Osteocyte (in vitro differentiated cells): ENCODE measurements around the gene SMC1B. TPM values are rescaled to one million over a fixed set of nuclear protein-coding genes. Genes with fewer than 3 reads are reported as not detected.

Experiments used
- DNase-seq: peaks from one replicate; pipeline ENCODE4 v3.0.0; 2021; ENCODE audit warnings: mixed read lengths; ENCODE audit not compliant: unreplicated experiment; ENCODE audit errors: extremely low spot score
- H3K27ac Mint-ChIP-seq: one replicate; pipeline ENCODE4 v1.8.0; 2021; ENCODE audit warnings: mild to moderate bottlenecking, mixed read lengths; ENCODE audit not compliant: unreplicated experiment
- H3K27me3 Mint-ChIP-seq: one replicate; pipeline ENCODE4 v1.8.0; 2021; ENCODE audit warnings: mixed read lengths; ENCODE audit not compliant: unreplicated experiment
- H3K36me3 Mint-ChIP-seq: one replicate; pipeline ENCODE4 v1.8.0; 2021; ENCODE audit warnings: mixed read lengths; ENCODE audit not compliant: unreplicated experiment
- H3K4me1 Mint-ChIP-seq: one replicate; pipeline ENCODE4 v1.8.0; 2021; ENCODE audit warnings: mixed read lengths; ENCODE audit not compliant: unreplicated experiment
- H3K4me3 Mint-ChIP-seq: one replicate; pipeline ENCODE4 v1.8.0; 2021; ENCODE audit warnings: mild to moderate bottlenecking, moderate library complexity, mixed read lengths; ENCODE audit not compliant: unreplicated experiment
- H3K9me3 Mint-ChIP-seq: one replicate; pipeline ENCODE4 v1.8.0; 2021; ENCODE audit warnings: mixed read lengths; ENCODE audit not compliant: unreplicated experiment
- total RNA-seq: library from RNA; stranded (reverse); gene quantifications from 2 replicates; pipeline ENCODE4 v1.2.1, GENCODE V29; 2021
- TF ChIP-seq, protein P1 (sequence below): fragments of 200-600 bp; sonication (generic); IDR thresholded peaks from 2 replicates; pipeline ENCODE4 v1.5.0; 2021; ENCODE audit warnings: antibody characterized with exemption, mild to moderate bottlenecking, moderate library complexity

SMC1B gene
- total RNA-seq, 1 donor from 2014 or later: not detected

DNA sequence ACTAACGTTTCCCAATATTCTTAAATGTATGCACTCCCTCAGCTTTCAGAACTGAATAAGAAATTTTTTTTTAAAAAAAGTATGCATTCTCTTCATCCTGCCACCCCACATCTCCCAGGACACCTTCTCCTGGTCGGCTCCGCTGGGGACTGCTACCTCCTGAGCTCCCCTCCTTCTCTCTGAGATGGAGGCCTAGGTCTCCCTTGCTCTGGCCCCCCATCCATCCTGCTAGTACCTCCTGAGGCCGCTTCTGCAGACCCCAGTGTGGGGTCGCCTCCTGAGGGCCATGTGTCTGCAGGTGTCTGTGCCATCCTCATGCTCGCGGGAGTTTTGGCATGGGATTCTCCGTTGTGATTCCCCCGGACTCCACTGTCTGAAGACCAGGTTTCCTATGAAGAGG is 75.9 kb downstream of the SMC1B start:
- Mint-ChIP-seq H3K4me1 (no peaks in the 10 kb centered on the region), H3K4me3 (no peak overlapping the region), H3K27ac (no peak overlapping the region), H3K9me3 (no peaks in the 10 kb centered on the region), H3K27me3 (no peaks in the 10 kb centered on the region), H3K36me3 (peaks cover 48% of the 10 kb centered on the region)
- DNase-seq: no peak
- TF ChIP-seq, protein P1, sequence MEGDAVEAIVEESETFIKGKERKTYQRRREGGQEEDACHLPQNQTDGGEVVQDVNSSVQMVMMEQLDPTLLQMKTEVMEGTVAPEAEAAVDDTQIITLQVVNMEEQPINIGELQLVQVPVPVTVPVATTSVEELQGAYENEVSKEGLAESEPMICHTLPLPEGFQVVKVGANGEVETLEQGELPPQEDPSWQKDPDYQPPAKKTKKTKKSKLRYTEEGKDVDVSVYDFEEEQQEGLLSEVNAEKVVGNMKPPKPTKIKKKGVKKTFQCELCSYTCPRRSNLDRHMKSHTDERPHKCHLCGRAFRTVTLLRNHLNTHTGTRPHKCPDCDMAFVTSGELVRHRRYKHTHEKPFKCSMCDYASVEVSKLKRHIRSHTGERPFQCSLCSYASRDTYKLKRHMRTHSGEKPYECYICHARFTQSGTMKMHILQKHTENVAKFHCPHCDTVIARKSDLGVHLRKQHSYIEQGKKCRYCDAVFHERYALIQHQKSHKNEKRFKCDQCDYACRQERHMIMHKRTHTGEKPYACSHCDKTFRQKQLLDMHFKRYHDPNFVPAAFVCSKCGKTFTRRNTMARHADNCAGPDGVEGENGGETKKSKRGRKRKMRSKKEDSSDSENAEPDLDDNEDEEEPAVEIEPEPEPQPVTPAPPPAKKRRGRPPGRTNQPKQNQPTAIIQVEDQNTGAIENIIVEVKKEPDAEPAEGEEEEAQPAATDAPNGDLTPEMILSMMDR: no peak

DNA sequence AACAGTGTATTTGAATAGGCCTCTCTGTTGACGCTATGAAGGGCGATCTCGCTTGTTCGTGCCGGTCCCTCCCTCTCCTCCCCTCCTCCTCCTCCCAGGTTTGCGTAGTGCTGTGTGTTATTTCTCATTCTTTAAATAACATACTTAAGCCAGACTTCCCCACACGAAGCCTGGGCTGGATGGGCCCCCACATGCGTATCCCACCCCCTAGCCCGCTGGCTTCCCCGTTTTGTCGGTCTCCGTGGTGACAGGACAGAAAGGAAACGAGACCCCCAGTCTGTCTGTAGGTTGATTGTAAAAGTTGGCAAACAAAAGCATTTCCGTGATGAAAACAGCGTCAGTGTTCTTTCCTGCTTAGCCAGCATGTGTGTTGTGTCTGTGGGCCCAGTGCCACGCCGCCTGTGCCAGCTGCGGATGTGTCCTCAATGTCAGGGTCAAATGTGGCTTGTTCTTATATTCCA is 76.4 kb downstream of the SMC1B start:
- TF ChIP-seq, protein P1: no peak
- no peaks in the 10 kb centered on the region for H3K27me3 Mint-ChIP-seq
- H3K4me3 Mint-ChIP-seq: no peak overlapping the region
- no peaks in the 10 kb centered on the region for H3K4me1 Mint-ChIP-seq
- no peaks in the 10 kb centered on the region for H3K9me3 Mint-ChIP-seq
- H3K36me3 Mint-ChIP-seq: peaks cover 51% of the 10 kb centered on the region
- H3K27ac Mint-ChIP-seq: no peak overlapping the region
- no peak for DNase-seq

DNA sequence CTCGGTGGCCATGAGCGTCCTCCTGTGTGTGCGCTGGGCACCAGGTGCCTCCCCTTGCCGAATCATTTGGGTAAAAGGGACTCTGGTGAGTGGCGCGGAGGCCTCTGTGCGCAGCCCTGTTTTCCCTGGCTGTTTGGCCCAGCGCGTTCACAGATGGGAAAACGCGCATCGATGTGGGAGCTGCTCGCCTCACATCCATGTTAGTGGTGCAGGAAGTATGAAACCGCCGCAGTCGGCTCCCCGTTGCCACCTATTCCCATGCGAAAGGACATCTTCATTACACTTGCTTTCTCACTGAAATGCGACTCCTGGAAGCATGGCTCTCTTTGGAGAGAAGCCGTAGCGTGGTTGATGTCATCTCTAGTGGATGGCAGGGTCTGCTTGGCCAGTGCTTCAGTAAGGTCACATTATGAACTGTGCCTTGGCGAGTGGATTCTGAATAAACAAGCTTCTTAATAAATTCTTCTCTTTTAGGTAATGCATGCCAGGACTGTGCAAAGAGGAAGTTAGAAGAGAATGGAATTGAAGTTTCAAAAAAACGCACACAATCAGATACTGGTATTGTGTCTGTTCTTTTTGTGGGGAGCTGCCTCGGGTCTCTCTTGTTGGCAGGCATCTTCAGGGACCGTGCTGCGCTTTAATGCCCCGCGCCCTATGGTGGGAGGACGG is 77.4 kb downstream of the SMC1B start:
- Mint-ChIP-seq H3K36me3 (peaks cover 51% of the 10 kb centered on the region), H3K27me3 (no peaks in the 10 kb centered on the region), H3K4me1 (no peaks in the 10 kb centered on the region), H3K27ac (no peak overlapping the region), H3K4me3 (no peak overlapping the region), H3K9me3 (no peaks in the 10 kb centered on the region)
- no peak for DNase-seq
- TF ChIP-seq, protein P1: no peak

DNA sequence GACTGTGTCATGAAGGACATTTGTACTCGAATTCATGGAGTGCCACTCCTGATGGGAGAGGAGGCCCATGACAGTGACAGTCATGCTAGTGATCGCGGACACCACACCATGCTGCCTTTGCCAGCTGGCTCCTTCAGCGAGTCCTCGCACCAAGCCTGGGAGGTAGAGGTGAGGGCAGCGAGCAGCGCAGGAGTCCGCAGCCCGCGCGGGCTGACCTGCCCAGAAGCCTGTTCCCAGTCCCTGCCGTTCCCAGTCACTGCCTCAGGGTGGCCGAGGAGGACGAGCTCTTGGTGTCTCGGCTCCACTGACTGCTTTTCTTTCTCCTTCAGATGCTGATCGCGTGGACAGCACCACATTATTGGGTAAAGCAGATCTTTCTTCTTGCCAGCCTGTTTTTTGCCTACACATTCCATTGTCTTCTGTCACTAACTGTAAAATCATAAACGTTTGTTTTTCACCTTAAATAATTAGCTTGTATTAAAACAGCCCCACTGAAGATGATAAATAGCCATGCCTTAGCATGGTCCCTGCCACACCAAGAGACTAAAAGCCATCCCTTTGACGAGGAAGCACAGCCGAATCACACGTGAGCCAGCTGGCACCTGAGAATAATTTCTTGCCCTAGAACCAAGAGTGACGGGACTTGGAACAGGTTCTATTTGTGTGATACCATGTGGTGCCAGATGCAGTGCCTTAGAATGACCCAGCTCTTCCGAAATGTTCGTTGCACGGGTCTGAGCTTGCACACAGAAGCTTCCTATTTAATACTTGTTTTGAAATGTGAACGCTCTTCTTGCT is 78.2 kb downstream of the SMC1B start:
- H3K4me1 Mint-ChIP-seq: no peaks in the 10 kb centered on the region
- no peaks in the 10 kb centered on the region for H3K27me3 Mint-ChIP-seq
- peaks cover 55% of the 10 kb centered on the region for H3K36me3 Mint-ChIP-seq
- no peak overlapping the region for H3K4me3 Mint-ChIP-seq
- no peaks in the 10 kb centered on the region for H3K9me3 Mint-ChIP-seq
- no peak overlapping the region for H3K27ac Mint-ChIP-seq
- DNase-seq: no peak
- TF ChIP-seq, protein P1: no peak

DNA sequence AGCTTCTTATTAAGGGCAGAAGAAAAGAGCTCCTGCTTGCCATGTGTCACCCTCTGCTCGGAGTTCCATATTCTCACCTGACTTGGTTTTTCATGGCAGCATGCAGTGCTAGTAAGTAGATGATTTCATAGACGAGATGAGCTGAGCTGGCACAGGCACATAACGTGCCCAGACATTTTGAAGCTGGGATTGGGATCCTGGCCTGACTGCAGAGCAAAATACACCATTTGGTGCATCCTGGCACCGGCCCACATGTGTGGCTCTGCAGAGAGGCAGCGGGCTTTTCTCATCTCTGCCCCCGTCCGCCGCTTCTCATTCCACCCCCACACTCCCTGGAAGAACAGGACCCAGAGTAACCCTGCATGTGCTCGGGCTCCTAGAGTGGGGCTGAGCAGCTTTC is 78.9 kb downstream of the SMC1B start:
- Mint-ChIP-seq H3K4me1 (no peaks in the 10 kb centered on the region), H3K36me3 (peaks cover 52% of the 10 kb centered on the region), H3K27me3 (no peaks in the 10 kb centered on the region), H3K4me3 (no peak overlapping the region), H3K9me3 (no peaks in the 10 kb centered on the region), H3K27ac (no peak overlapping the region)
- TF ChIP-seq, protein P1: no peak
- DNase-seq: no peak
